Neural cell (in vitro differentiated cells): ENCODE measurements around the gene STIM1. TPM values are rescaled to one million over a fixed set of nuclear protein-coding genes. Genes with fewer than 3 reads are reported as not detected.

Experiments
- H2AFZ ChIP-seq: fragments of 200-600, 300-800 bp; sonication (generic), shearing (Covaris generic); 2 replicates; pipeline ENCODE4 v1.6.0; 2014; ENCODE audit warnings: low read depth, mild to moderate bottlenecking, antibody characterized with exemption, low read length, moderate library complexity
- H3F3A ChIP-seq: fragments of 200-600 bp; shearing (Covaris generic); 2 replicates; pipeline ENCODE4 v1.6.1; 2016; ENCODE audit warnings: mild to moderate bottlenecking, moderate library complexity, mixed read lengths, antibody characterized with exemption, low read length; ENCODE audit not compliant: insufficient read depth, poor library complexity, severe bottlenecking
- H3K27ac ChIP-seq: fragments of 200-600, 300-800 bp; sonication (generic), shearing (Covaris generic); 2 replicates; pipeline ENCODE4 v1.5.1; 2014; ENCODE audit warnings: mild to moderate bottlenecking, low read length, moderate library complexity
- H3K27me3 ChIP-seq: fragments of 300-800, 200-600 bp; sonication (generic), shearing (Covaris generic); 2 replicates; pipeline ENCODE4 v1.6.0; 2014; ENCODE audit warnings: mild to moderate bottlenecking, low read depth, low read length, moderate library complexity; ENCODE audit not compliant: insufficient read depth
- H3K36me3 ChIP-seq: fragments of 300-800, 200-600 bp; sonication (generic), shearing (Covaris generic); 2 replicates; pipeline ENCODE4 v1.5.1; 2014; ENCODE audit warnings: mild to moderate bottlenecking, antibody characterized with exemption, low read length, moderate library complexity; ENCODE audit not compliant: insufficient read depth
- H3K4me2 ChIP-seq: fragments of 300-800, 200-600 bp; sonication (generic), shearing (Covaris generic); 2 replicates; pipeline ENCODE4 v1.6.0; 2014; ENCODE audit warnings: mild to moderate bottlenecking, low read length
- H3K4me3 ChIP-seq: fragments of 300-800, 200-600 bp; sonication (generic), shearing (Covaris generic); 2 replicates; pipeline ENCODE4 v1.5.1; 2014; ENCODE audit warnings: mild to moderate bottlenecking, low read length, moderate library complexity
- H3K79me2 ChIP-seq: fragments of 200-600 bp; shearing (Covaris generic); replicated peaks from 2 replicates; pipeline ENCODE4 v1.6.0; 2014; ENCODE audit warnings: mild to moderate bottlenecking, low read length, moderate library complexity; ENCODE audit not compliant: insufficient read depth
- H3K9ac ChIP-seq: fragments of 300-800, 200-600 bp; sonication (generic), shearing (Covaris generic); 2 replicates; pipeline ENCODE4 v1.6.1; 2016; ENCODE audit warnings: mild to moderate bottlenecking, low read length, mixed read lengths
- H3K9me2 ChIP-seq: fragments of 200-600 bp; shearing (Covaris generic); 2 replicates; pipeline ENCODE4 v1.6.1; 2016; ENCODE audit warnings: mild to moderate bottlenecking, low read length, mixed read lengths; ENCODE audit not compliant: insufficient read depth
- H3K9me3 ChIP-seq: fragments of 200-600, 300-800 bp; sonication (generic), shearing (Covaris generic); 2 replicates; pipeline ENCODE4 v1.6.1; 2016; ENCODE audit warnings: mild to moderate bottlenecking, mixed run types, low read length, moderate library complexity, mixed read lengths
- H4K20me1 ChIP-seq: fragments of 200-600 bp; shearing (Covaris generic); 2 replicates; pipeline ENCODE4 v1.6.1; 2016; ENCODE audit warnings: mild to moderate bottlenecking, mixed run types; ENCODE audit not compliant: insufficient read depth
- EP300 ChIP-seq: fragments of 450-650 bp; conservative IDR thresholded peaks from 2 replicates; pipeline ENCODE4 v1.6.1; 2014; ENCODE audit warnings: antibody characterized with exemption, mild to moderate bottlenecking, moderate library complexity; ENCODE audit not compliant: poor library complexity, severe bottlenecking
- EZH2 ChIP-seq: fragments of 200-600, 300-800 bp; shearing (Covaris generic), sonication (generic); IDR thresholded peaks from 2 replicates; pipeline ENCODE4 v1.6.1; 2014; ENCODE audit warnings: antibody characterized with exemption, low read length, borderline replicate concordance, mild to moderate bottlenecking; ENCODE audit not compliant: insufficient read depth, poor library complexity, severe bottlenecking
- MXI1 ChIP-seq: fragments of 450-650 bp; conservative IDR thresholded peaks from 2 replicates; pipeline ENCODE4 v1.6.1; 2014; ENCODE audit warnings: antibody characterized with exemption, mild to moderate bottlenecking; ENCODE audit not compliant: poor library complexity, severe bottlenecking
- POLR2AphosphoS5 ChIP-seq: IDR thresholded peaks from 2 replicates; pipeline ENCODE4 v1.6.1; 2012
- RAD21 ChIP-seq: fragments of 450-650 bp; conservative IDR thresholded peaks from 2 replicates; pipeline ENCODE4 v1.6.1; 2014; ENCODE audit warnings: antibody characterized with exemption, mild to moderate bottlenecking, moderate library complexity
- SMC3 ChIP-seq: fragments of 450-650 bp; conservative IDR thresholded peaks from 2 replicates; pipeline ENCODE4 v1.6.1; 2014; ENCODE audit warnings: antibody characterized with exemption, mild to moderate bottlenecking, moderate library complexity; ENCODE audit not compliant: poor library complexity
- TAF1 ChIP-seq: IDR thresholded peaks from 2 replicates; pipeline ENCODE4 v1.6.1; 2012; ENCODE audit warnings: low read depth
- polyA plus RNA-seq: library from polyadenylated mRNA; depleted of rRNA; stranded (reverse); fragments of >200 nt; gene quantifications from 2 replicates; pipeline ENCODE4 v1.2.3, GENCODE V29; 2014
- TF ChIP-seq, protein P1 (sequence below): fragments of 450-650 bp; IDR thresholded peaks from 2 replicates; pipeline ENCODE4 v1.5.1; 2014; ENCODE audit warnings: antibody characterized with exemption, mild to moderate bottlenecking, moderate library complexity; ENCODE audit not compliant: poor library complexity, severe bottlenecking
- TF ChIP-seq, protein P2 (sequence below): IDR thresholded peaks from 2 replicates; pipeline ENCODE4 v1.6.1; 2012; ENCODE audit warnings: borderline replicate concordance

STIM1 gene
- polyA plus RNA-seq, 1 donor from 2014 or later, result 14.5 TPM

DNA sequence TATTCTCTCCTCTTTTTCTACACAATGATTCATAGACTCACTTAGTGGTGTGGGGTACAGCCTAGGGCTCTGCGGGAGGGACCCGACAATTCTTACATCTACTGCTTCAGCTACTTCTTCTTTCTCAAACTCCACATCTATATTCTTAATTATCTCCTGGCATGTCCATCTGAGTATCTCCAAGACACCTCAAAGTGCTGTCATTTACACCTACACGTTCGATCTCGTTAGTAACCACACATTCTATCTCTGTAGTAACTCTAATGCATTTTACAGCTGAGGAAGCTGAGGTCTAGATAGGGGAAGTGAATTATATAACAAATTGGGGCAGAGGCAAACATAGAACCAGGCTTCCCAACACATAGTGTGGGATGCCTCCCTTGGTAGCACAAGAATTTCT lies 211.4 kb downstream of the STIM1 start:
- Histone ChIP-seq H3K9me2 (no peaks in the 10 kb centered on the region), H4K20me1 (no peaks in the 10 kb centered on the region), H3K9me3 (no peaks in the 10 kb centered on the region), H3K4me2 (no peak overlapping the region), H3K9ac (no peak overlapping the region), H3K79me2 (no peaks in the 10 kb centered on the region), H2AFZ (no peak overlapping the region), H3K36me3 (no peaks in the 10 kb centered on the region), H3K27ac (no peak overlapping the region), H3K27me3 (no peaks in the 10 kb centered on the region), H3F3A (no peaks in the 10 kb centered on the region), H3K4me3 (no peak overlapping the region)
- no peak for TF ChIP-seq EZH2
- TF ChIP-seq, protein P1, sequence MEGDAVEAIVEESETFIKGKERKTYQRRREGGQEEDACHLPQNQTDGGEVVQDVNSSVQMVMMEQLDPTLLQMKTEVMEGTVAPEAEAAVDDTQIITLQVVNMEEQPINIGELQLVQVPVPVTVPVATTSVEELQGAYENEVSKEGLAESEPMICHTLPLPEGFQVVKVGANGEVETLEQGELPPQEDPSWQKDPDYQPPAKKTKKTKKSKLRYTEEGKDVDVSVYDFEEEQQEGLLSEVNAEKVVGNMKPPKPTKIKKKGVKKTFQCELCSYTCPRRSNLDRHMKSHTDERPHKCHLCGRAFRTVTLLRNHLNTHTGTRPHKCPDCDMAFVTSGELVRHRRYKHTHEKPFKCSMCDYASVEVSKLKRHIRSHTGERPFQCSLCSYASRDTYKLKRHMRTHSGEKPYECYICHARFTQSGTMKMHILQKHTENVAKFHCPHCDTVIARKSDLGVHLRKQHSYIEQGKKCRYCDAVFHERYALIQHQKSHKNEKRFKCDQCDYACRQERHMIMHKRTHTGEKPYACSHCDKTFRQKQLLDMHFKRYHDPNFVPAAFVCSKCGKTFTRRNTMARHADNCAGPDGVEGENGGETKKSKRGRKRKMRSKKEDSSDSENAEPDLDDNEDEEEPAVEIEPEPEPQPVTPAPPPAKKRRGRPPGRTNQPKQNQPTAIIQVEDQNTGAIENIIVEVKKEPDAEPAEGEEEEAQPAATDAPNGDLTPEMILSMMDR, result no peak
- TF ChIP-seq RAD21, result no peak
- TF ChIP-seq SMC3, result no peak
- TF ChIP-seq MXI1, result no peak
- TF ChIP-seq POLR2AphosphoS5, result no peak
- TF ChIP-seq, protein P2, sequence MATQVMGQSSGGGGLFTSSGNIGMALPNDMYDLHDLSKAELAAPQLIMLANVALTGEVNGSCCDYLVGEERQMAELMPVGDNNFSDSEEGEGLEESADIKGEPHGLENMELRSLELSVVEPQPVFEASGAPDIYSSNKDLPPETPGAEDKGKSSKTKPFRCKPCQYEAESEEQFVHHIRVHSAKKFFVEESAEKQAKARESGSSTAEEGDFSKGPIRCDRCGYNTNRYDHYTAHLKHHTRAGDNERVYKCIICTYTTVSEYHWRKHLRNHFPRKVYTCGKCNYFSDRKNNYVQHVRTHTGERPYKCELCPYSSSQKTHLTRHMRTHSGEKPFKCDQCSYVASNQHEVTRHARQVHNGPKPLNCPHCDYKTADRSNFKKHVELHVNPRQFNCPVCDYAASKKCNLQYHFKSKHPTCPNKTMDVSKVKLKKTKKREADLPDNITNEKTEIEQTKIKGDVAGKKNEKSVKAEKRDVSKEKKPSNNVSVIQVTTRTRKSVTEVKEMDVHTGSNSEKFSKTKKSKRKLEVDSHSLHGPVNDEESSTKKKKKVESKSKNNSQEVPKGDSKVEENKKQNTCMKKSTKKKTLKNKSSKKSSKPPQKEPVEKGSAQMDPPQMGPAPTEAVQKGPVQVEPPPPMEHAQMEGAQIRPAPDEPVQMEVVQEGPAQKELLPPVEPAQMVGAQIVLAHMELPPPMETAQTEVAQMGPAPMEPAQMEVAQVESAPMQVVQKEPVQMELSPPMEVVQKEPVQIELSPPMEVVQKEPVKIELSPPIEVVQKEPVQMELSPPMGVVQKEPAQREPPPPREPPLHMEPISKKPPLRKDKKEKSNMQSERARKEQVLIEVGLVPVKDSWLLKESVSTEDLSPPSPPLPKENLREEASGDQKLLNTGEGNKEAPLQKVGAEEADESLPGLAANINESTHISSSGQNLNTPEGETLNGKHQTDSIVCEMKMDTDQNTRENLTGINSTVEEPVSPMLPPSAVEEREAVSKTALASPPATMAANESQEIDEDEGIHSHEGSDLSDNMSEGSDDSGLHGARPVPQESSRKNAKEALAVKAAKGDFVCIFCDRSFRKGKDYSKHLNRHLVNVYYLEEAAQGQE, result no peak
- TF ChIP-seq EP300, result no peak
- TF ChIP-seq TAF1, result no peak

DNA sequence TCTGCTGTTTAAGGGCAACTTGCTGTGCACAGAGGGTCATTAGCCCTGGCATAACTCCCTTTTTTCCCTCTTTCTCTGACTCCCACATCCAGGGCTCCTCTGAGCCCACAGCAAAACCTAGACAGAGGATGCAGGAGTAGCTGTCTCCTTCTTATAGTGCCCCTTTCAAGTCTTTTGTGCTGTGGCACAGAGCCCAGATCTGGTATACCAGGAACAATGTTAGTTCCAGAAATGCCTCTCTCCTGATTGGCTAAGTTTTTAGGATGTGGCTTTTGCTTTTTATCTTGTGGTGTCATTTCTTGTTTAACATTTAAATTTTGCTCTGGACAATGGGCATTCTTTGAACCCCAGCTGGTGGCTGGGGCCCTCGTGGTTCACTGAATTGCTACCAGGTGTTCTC lies 213.5 kb downstream of the STIM1 start:
- Histone ChIP-seq H3K36me3 (no peaks in the 10 kb centered on the region), H3K9ac (no peak overlapping the region), H3K27ac (no peak overlapping the region), H3K9me2 (no peaks in the 10 kb centered on the region), H3K79me2 (no peaks in the 10 kb centered on the region), H3F3A (no peaks in the 10 kb centered on the region), H3K9me3 (no peaks in the 10 kb centered on the region), H2AFZ (no peak overlapping the region), H3K27me3 (no peaks in the 10 kb centered on the region), H3K4me3 (no peak overlapping the region), H4K20me1 (no peaks in the 10 kb centered on the region), H3K4me2 (no peak overlapping the region)
- TF ChIP-seq EP300, result no peak
- no peak for TF ChIP-seq SMC3
- no peak for TF ChIP-seq POLR2AphosphoS5
- no peak for TF ChIP-seq RAD21
- TF ChIP-seq, protein P2, result no peak
- TF ChIP-seq, protein P1, result no peak
- no peak for TF ChIP-seq TAF1
- no peak for TF ChIP-seq EZH2
- no peak for TF ChIP-seq MXI1
